Transverse colon (tissue), 4 donors: ENCODE measurements around the gene PP2D1. TPM values are rescaled to one million over a fixed set of nuclear protein-coding genes. Genes with fewer than 3 reads are reported as not detected.

Experiments used
- DNase-seq: peaks from one replicate; pipeline ENCODE4 v3.0.0-alpha.2; 2019
- H3K27ac ChIP-seq, 4 donors: fragments of 200-600 bp; sonication (generic); 2 replicates each; pipeline ENCODE4 v1.5.1; 2016 to 2018; ENCODE audit warnings: inconsistent platforms in 4 of 4
- H3K27me3 ChIP-seq: fragments of 200-600 bp; sonication (generic); 2 replicates; pipeline ENCODE4 v1.5.1; 2017; ENCODE audit warnings: inconsistent platforms
- H3K36me3 ChIP-seq, 4 donors: fragments of 200-600 bp; sonication (generic); 2 replicates each; pipeline ENCODE4 v1.5.1; 2017 to 2019; ENCODE audit warnings: inconsistent platforms in 4 of 4
- H3K4me1 ChIP-seq, 4 donors: fragments of 200-600 bp; sonication (generic); 2 replicates each; pipeline ENCODE4 v1.5.1; 2017 to 2020; ENCODE audit warnings: inconsistent platforms in 4 of 4
- H3K4me3 ChIP-seq, 4 donors: fragments of 200-600 bp; sonication (generic); 1 replicate in 1 of 4; 2 replicates in 3 of 4; pipeline versions ENCODE4 v1.5.1 to v1.6.1; 2017 to 2019; ENCODE audit warnings: inconsistent platforms in 4 of 4
- H3K9me3 ChIP-seq, 2 donors: fragments of 200-600 bp; sonication (generic); 2 replicates each; pipeline ENCODE4 v1.5.1; 2017 to 2019; ENCODE audit warnings: inconsistent platforms in 2 of 2
- CTCF ChIP-seq, 5 experiments: fragments of 200-600 bp in 3 of 5; fragments of 450-650 bp in 2 of 5; sonication (generic) in 3 of 5; IDR thresholded peaks; 1 replicate in 2 of 5; 2 replicates in 3 of 5; pipeline ENCODE4 v1.5.1; 2016 to 2017; ENCODE audit warnings: antibody characterized with exemption in 5 of 5, inconsistent platforms in 3 of 5, mild to moderate bottlenecking in 2 of 5, moderate library complexity in 1 of 5
- EP300 ChIP-seq: sonication (generic); formaldehyde crosslinking; IDR thresholded peaks from one replicate; pipeline ENCODE4 v1.6.1; 2017; ENCODE audit warnings: antibody characterized with exemption, low read depth
- POLR2A ChIP-seq: fragments of 450-650 bp; IDR thresholded peaks from one replicate; pipeline ENCODE4 v1.6.1; 2016; ENCODE audit warnings: antibody characterized with exemption, mild to moderate bottlenecking, moderate library complexity
- POLR2AphosphoS5 ChIP-seq, 3 donors: sonication (generic); formaldehyde crosslinking; IDR thresholded peaks; one replicate each; pipeline ENCODE4 v1.6.1; 2016; ENCODE audit warnings: antibody characterized with exemption in 3 of 3
- WGBS, 2 donors: methylation state at CpG; one replicate each; pipeline ENCODE4 v1.1.5; 2018; ENCODE audit warnings: low coverage in 1 of 2; 5-methylcytosine and 5-hydroxymethylcytosine counted together
- in situ Hi-C, 4 donors: fragments of 200-750 bp; cut with MboI; loops; one replicate each; pipeline versions ENCODE4 v1.15.0 to v1.15.1; 2017; ENCODE audit warnings: low sequenced_read_pairs in 3 of 4, low pct_ligation_motif_present in 1 of 4, low pct_unique_long_range_greater_than_20kb in 1 of 4
- intact Hi-C: fragments of 100-400 bp; cut with DNase I; formaldehyde crosslinking; loops from one replicate; pipeline ENCODE4 v1.15.1; 2023; ENCODE audit warnings: low total_unique reads
- total RNA-seq, 4 donors: library from RNA; depleted of rRNA; stranded (reverse); fragments of >200 nt; gene quantifications; one replicate each; pipeline ENCODE4 v1.1.0, GENCODE V29; 2016

Gene PP2D1
- total RNA-seq, 4 donors from 2014 or later, result not detected

GRCh38 chr3:19948226-19948591, 63.9 kb downstream of the PP2D1 start:
- H3K4me3 ChIP-seq, result peak overlapping the region; percentile 91 to 100 (median 98)
- TF ChIP-seq POLR2AphosphoS5 (IDR thresholded peaks at IDR 0.05) (no peak), EP300 (no peak), CTCF (IDR thresholded peaks at IDR 0.05) (no peak), POLR2A (no peak)
- H3K4me1 ChIP-seq, result peaks cover 10 to 42% (median 19%) of the 10 kb centered on the region in 4 donors
- 0 to 4% methylated on average over 2 of the region's 2 CpGs for WGBS, 2 donors
- H3K27me3 ChIP-seq, result no peaks in the 10 kb centered on the region
- peak overlapping the region; percentile 97 to 100 (median 100) for H3K27ac ChIP-seq
- DNase-seq, result no peak
- intact Hi-C loops, result loop anchor here (5.0 kb wide), 1 partner anchor 99 kb away; no protein-coding TSS in a partner anchor
- in situ Hi-C loops, result loop anchor here in 2 of 4 donors (5.0 to 25.0 kb wide), 4 partner anchors 53 to 239 kb away; partner anchors contain the start of genes KAT2B (in 1 of the 2) and SGO1 (in 1 of the 2)
- no peaks in the 10 kb centered on the region for H3K9me3 ChIP-seq
- peaks cover 0 to 10% (median 5%) of the 10 kb centered on the region in 4 donors for H3K36me3 ChIP-seq

GRCh38 chr3:19947549-19948225, 64.4 kb downstream of the PP2D1 start:
- 0 to 9% methylated on average over 6 to 24 of the region's 30 CpGs for WGBS, 2 donors
- Histone ChIP-seq H3K9me3 (no peaks in the 10 kb centered on the region), H3K27me3 (no peaks in the 10 kb centered on the region), H3K4me1 (peaks cover 10 to 37% (median 19%) of the 10 kb centered on the region in 4 donors), H3K27ac (peak overlapping the region; percentile 97 to 100 (median 100)), H3K4me3 (peak overlapping the region; percentile 91 to 100 (median 98)), H3K36me3 (peaks cover 0 to 10% (median 5%) of the 10 kb centered on the region in 4 donors)
- intact Hi-C loops (loop anchor here (2.0 to 5.0 kb wide), 2 partner anchors 57 to 100 kb away; no protein-coding TSS in a partner anchor), in situ Hi-C loops (loop anchor here in 2 of 4 donors (5.0 to 25.0 kb wide), 4 partner anchors 53 to 240 kb away; partner anchors contain the start of genes KAT2B (in 1 of the 2) and SGO1 (in 1 of the 2))
- DNase-seq, result peak; percentile 54
- TF ChIP-seq EP300 (no peak), POLR2A (no peak), POLR2AphosphoS5 (IDR thresholded peaks at IDR 0.05) (no peak), CTCF (IDR thresholded peaks at IDR 0.05) (no peak)

- in situ Hi-C loops, result loop anchor here in 2 of 4 donors (5.0 to 25.0 kb wide), 4 partner anchors 52 to 240 kb away; partner anchors contain the start of genes KAT2B (in 1 of the 2) and SGO1 (in 1 of the 2)
- DNase-seq, result peak; percentile 99
- peak within 1 kb of the TSS; percentile 91 to 100 (median 98) for H3K4me3 ChIP-seq
- 0 to 1% methylated on average over 37 to 63 of the region's 73 CpGs for WGBS, 2 donors
- no peaks in the 10 kb centered on the region for H3K9me3 ChIP-seq
- intact Hi-C loops, result loop anchor here (2.0 to 5.0 kb wide), 2 partner anchors 58 to 100 kb away; no protein-coding TSS in a partner anchor
- no peaks in the 10 kb centered on the region for H3K27me3 ChIP-seq
- H3K36me3 ChIP-seq, result peaks cover 0 to 8% (median 3%) of the 10 kb centered on the region in 4 donors
- H3K27ac ChIP-seq, result peak within 1 kb of the TSS; percentile 97 to 100 (median 100)
- peaks cover 10 to 30% (median 19%) of the 10 kb centered on the region in 4 donors for H3K4me1 ChIP-seq
- TF ChIP-seq CTCF (IDR thresholded peaks at IDR 0.05) (no peak), POLR2A (peak; percentile 95), POLR2AphosphoS5 (IDR thresholded peaks at IDR 0.05) (peak; percentile 92 to 95 (median 95)), EP300 (peak; percentile 81)
These were observed 65.1 kb downstream of the PP2D1 start, which contains the start of gene RAB5A for GRCh38 chr3:19946832-19947548. Gene RAB5A, plus strand, starts transcription at chr3:19947097. Its CDS starts 3,802 bp downstream, at chr3:19950899.
